ENCODE measurements around the gene KHDRBS2. TPM values are rescaled to one million over a fixed set of nuclear protein-coding genes. Genes with fewer than 3 reads are reported as not detected.

The KHDRBS2 gene
- polyA plus RNA-seq, 1 of the 3 experiments (the other 2 are of a cell fraction): not detected

DNA sequence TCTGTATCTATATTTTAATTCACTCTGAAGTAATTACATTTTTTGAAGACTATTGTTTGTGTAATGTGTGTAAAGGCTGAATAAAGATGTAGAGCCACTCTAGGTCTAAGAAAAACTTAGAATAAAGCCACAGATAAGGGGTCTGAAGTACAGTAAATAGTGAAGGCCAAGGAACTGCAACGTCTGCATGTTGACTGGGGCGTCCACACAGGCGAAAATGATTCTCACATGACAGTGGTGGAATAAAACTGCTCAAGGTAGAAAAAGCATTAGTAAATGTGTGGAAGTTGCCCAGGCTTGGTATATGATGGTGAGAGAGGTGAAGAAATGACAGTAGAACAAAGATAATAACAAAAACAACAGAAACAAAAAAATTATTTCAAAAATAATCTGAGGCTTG, 196.2 kb downstream of the KHDRBS2 start:
- no peaks in the 10 kb centered on the region for H4K20me1 ChIP-seq (ENCODE audit: insufficient read depth)
- no peaks in the 10 kb centered on the region for H3F3A ChIP-seq (replicated peaks; ENCODE audit: insufficient read depth)
- H2AFZ ChIP-seq (ENCODE audit: low read depth): no peak overlapping the region
- no peaks in the 10 kb centered on the region for H3K9me2 ChIP-seq
- no peak for DNase-seq
- CTCF ChIA-PET: no interaction called here
- POLR2A ChIA-PET: no interaction called here
- no peak overlapping the region for H3K4me2 ChIP-seq
- no peak overlapping the region for H3K4me3 ChIP-seq (ENCODE audit: low read depth in 2 of 2, low read length in 1 of 2)
- no peaks in the 10 kb centered on the region for H3K79me2 ChIP-seq (ENCODE audit: insufficient read depth)
- TF ChIP-seq GABPA (IDR thresholded peaks at IDR 0.05; ENCODE audit: low read depth) (no peak), RXRA (IDR thresholded peaks at IDR 0.05; ENCODE audit: borderline replicate concordance, low read depth) (no peak), FOSL2 (IDR thresholded peaks at IDR 0.05; ENCODE audit: borderline replicate concordance, low read depth) (no peak), PBX3 (IDR thresholded peaks at IDR 0.05) (no peak), MAX (IDR thresholded peaks at IDR 0.05; ENCODE audit: low read depth) (no peak), REST (IDR thresholded peaks at IDR 0.05; ENCODE audit: low read depth, low read length) (no peak), CHD2 (IDR thresholded peaks at IDR 0.05; ENCODE audit: low read length, partially characterized antibody) (no peak), MXI1 (IDR thresholded peaks at IDR 0.05; ENCODE audit: low read depth, low read length) (no peak), TEAD4 (IDR thresholded peaks at IDR 0.05; ENCODE audit: borderline replicate concordance, insufficient read depth) (no peak), SIN3A (IDR thresholded peaks at IDR 0.05; ENCODE audit: borderline replicate concordance, low read depth, low read length) (no peak), ELF1 (IDR thresholded peaks at IDR 0.05) (no peak), NFIC (IDR thresholded peaks at IDR 0.05; ENCODE audit: borderline replicate concordance) (no peak), TCF12 (IDR thresholded peaks at IDR 0.05) (no peak)
- TF ChIP-seq, protein P1, sequence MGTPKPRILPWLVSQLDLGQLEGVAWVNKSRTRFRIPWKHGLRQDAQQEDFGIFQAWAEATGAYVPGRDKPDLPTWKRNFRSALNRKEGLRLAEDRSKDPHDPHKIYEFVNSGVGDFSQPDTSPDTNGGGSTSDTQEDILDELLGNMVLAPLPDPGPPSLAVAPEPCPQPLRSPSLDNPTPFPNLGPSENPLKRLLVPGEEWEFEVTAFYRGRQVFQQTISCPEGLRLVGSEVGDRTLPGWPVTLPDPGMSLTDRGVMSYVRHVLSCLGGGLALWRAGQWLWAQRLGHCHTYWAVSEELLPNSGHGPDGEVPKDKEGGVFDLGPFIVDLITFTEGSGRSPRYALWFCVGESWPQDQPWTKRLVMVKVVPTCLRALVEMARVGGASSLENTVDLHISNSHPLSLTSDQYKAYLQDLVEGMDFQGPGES (IDR thresholded peaks at IDR 0.05; ENCODE audit: low read depth, low read length): no peak
- no peaks in the 10 kb centered on the region for H3K9me3 ChIP-seq
- H3K4me1 ChIP-seq (ENCODE audit: control insufficient read depth in 1 of 2, insufficient read depth in 2 of 2, low read depth in 1 of 2, low read length in 1 of 2): no peaks in the 10 kb centered on the region
- H3K36me3 ChIP-seq (replicated peaks in 1 of 2; ENCODE audit: control insufficient read depth in 1 of 2, insufficient read depth in 2 of 2, low read length in 1 of 2): no peaks in the 10 kb centered on the region
- H3K27me3 ChIP-seq (ENCODE audit: insufficient read depth): no peaks in the 10 kb centered on the region
- WGBS (ENCODE audit: low lambda C conversion rate): 1% methylated on average over 3 of the region's 3 CpGs
- no peak overlapping the region for H3K9ac ChIP-seq
- no peak overlapping the region for H3K27ac ChIP-seq (ENCODE audit: low read depth in 2 of 2, low read length in 1 of 2)

Measured in SK-N-SH (cell line).